GM11168 (cell line): ENCODE measurements around the gene CACNA2D4.

Experiments
- in situ Hi-C: fragments of 300-500 bp; cut with MboI; formaldehyde crosslinking; loops from one replicate; pipeline ENCODE4 v1.12.0; 2022; ENCODE audit warnings: low sequenced_read_pairs; ENCODE audit not compliant: unreplicated experiment

Gene CACNA2D4

DNA sequence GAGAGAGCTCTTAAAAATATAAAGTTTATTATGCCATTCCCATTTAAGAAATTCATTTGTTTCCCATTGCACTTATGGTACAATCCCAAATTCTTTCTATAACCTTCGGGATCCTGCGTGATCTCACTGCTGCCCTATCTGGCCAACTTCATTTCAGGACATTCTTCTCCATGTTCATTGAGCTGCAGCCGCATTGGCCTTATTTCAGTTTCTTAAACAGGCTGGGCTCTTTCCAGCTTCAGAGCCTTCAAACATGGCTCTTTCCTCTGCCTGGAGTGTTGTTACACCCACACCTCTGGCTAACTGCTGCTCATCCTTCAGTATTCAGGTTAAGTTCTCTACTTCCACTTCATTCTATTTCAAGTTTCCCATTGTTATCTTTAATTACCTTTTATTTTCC is 156.6 kb downstream of the CACNA2D4 start:
- in situ Hi-C loops = no loop called here

DNA sequence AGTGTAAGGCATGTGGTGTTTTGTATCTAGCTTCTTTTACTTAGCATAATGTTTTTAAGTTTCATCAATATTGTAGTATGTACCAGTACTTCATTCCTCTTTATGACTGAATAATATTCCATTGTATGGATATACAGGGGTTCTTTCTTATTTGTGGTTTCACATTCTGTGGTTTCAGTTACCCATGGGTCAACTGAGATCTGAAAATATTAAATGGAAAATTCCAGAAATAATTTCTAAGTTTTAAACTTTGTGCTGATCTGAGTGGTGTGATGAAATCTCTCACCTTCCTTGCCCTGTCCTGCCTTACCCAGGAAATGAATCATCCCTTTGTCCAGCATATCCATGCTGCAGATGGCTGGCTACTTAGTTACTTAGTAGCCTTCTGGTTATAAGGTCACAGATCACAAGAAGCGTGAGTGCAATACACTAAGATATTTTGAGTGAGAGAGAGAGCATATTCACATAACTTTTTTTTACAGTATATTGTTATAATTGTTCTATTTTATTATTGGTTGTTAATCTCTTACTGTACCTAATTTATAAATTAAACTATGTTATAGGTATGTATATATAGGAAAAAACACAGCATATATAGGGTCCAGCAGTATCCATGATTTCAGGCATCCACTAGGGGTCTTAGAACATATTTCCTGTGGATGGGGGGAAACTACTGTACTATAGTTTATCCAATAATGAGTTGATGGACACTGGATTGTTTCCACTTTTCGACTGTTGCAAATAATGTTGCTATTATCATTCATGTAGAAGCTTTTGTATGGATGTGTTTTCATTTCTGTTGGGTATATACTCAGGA is 157.7 kb downstream of the CACNA2D4 start:
- in situ Hi-C loops = no loop called here

DNA sequence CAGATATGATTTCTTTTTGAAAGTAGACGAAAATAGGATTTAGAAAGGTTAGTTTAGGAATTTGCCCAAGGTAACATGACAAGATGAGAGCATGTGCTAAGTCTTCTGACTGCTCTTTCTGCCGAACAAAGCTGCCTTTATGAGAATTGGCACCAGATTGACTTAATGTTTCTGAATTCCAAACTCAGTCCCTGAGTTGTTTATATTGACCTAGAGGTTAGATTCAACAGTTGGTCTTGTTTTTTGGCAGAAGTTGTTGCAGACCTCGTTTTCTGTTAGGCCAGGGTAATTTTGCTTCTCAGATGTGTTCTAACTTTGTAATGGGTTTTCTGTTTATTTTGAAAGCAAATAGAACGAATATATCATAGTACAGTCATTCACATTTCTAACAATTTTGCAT is 159.6 kb downstream of the CACNA2D4 start:
- in situ Hi-C loops = no loop called here

DNA sequence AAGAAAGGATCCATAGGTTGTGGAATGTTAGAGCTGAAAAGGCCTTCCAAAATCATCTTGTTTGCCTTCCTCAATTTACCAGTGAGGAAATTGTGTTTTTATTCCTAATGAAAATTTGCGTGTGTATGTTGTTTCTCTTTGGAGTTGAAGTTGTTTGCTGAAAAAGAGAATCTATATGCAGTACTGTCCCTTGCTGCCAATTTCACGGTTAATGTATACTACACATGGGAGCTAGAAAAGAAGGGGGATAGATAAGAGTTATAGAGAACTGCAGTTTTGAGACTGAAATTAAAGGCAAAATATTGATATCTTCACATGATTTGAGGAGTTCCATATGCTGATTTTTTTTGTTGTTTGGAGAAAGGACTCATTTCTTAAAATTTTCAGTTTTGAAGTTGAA is 160.1 kb downstream of the CACNA2D4 start:
- in situ Hi-C loops = no loop called here

DNA sequence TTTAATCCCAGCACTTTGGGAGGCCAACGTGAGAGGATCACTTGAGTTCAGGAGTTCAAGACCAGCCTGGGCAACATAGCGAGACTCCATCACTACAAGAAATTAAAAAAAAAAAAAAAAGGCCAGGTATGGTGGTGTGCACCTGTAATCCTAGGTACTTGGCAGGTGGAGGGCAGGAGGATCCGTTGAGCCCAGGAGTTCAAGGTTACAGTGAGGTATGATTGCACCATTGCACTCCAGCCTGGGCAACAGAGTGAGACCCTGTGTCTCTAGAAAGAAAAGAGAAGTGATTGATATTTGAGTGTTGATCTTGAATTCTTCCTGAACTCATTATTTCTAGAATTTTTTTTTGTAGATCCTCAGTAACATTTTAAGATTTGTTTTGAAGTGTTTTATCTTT is 168.2 kb downstream of the CACNA2D4 start:
- in situ Hi-C loops = no loop called here

DNA sequence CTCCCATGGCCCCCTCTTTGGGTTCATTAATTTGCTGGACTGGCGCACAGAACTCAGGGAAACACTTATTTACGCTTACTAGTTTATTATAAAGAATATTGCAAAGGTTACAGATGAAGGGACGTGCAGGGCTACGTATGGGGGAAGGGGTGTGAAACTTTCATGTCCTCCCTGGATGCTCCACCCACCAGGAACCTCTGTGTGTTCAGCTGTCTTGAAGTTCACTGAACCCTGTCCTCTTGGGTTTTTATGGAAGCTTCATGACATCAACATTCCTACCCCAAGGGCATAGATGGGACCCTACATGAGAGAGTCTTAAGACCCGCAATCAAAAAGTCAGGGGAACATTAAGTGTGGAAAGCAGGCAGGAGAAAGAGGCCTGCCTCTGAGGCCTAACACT is 169.4 kb downstream of the CACNA2D4 start:
- in situ Hi-C loops = no loop called here

DNA sequence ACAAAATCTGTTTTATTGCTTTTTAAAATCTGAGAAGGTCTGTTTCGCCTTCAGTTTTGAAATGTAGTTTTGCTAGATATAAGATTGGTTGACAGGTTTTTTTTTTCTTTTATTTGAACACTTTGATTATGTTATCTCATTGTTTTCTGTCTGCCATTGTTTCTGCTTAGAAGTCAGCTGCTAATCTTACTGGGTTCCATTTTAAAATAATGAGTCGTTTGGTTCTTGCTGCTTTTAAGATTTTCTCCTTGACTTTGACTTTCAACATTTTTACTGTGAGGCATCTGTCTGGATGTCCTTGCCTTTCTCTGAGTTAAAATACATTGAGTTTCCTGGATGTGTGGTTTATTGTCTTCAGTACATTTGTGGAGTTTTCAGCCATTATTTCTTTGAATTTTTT is 170.8 kb downstream of the CACNA2D4 start:
- in situ Hi-C loops = no loop called here

DNA sequence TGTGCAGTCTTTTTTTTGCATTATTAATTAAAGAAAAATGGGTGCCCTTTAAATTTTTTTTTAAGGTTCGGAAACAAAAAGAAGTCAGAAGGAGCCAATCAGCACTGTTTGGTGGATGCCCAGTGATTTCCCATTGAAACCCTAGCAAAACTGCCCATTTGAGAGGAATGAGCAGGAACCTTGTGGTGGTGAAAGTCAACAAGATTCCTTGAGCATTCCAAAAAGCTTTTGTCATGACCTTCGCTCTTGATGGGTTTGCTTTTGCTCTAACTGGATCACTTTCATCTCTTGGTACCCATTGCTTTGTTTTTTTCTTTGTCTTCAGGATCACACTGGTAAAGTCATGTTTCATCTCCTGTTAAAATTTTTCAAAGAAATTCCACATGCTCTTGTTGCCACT is 173.5 kb downstream of the CACNA2D4 start:
- in situ Hi-C loops = no loop called here
